Prostate gland (tissue), 2 donors: ENCODE measurements around the gene NLGN4Y. TPM values are rescaled to one million over a fixed set of nuclear protein-coding genes. Genes with fewer than 3 reads are reported as not detected.

Experiments
- DNase-seq: peaks from one replicate; pipeline ENCODE4 v3.0.0-alpha.2; 2019; ENCODE audit warnings: low spot score
- H3K27ac ChIP-seq, 2 donors: fragments of 200-600 bp; sonication (generic); 2 replicates each; pipeline ENCODE4 v1.5.1; 2017 to 2019
- H3K27me3 ChIP-seq: fragments of 200-600 bp; sonication (generic); replicated peaks from 2 replicates; pipeline ENCODE4 v1.5.1; 2019; ENCODE audit not compliant: insufficient read depth
- H3K36me3 ChIP-seq, 2 donors: fragments of 200-600 bp; sonication (generic); 1 replicate in 1 of 2; 2 replicates in 1 of 2; pipeline versions ENCODE4 v1.5.1 to v1.8.1; 2017 to 2019
- H3K4me1 ChIP-seq: fragments of 200-600 bp; sonication (generic); replicated peaks from 2 replicates; pipeline ENCODE4 v1.5.1; 2019
- H3K4me3 ChIP-seq, 2 donors: fragments of 200-600 bp; sonication (generic); 2 replicates each; pipeline ENCODE4 v1.5.1; 2017 to 2019
- H3K9me3 ChIP-seq: fragments of 200-600 bp; sonication (generic); 2 replicates; pipeline ENCODE4 v1.5.1; 2017
- POLR2A ChIP-seq: fragments of 450-650 bp; IDR thresholded peaks from one replicate; pipeline ENCODE4 v1.6.1; 2016; ENCODE audit warnings: antibody characterized with exemption, mild to moderate bottlenecking
- POLR2AphosphoS5 ChIP-seq: sonication (generic); formaldehyde crosslinking; IDR thresholded peaks from one replicate; pipeline ENCODE4 v1.6.1; 2017; ENCODE audit warnings: antibody characterized with exemption
- WGBS: methylation state at CpG from one replicate; pipeline ENCODE4 v1.1.5; 2018; 5-methylcytosine and 5-hydroxymethylcytosine counted together
- intact Hi-C: fragments of 100-400 bp; cut with DNase I; formaldehyde crosslinking; loops from one replicate; pipeline ENCODE4 v1.14.2; 2022
- total RNA-seq, 2 donors: library from RNA; depleted of rRNA; stranded (reverse); fragments of >200 nt; gene quantifications; one replicate each; pipeline ENCODE4 v1.1.0, GENCODE V29; 2016
- TF ChIP-seq, protein P1 (sequence below), 4 experiments: fragments of 200-600 bp in 2 of 4; fragments of 450-650 bp in 2 of 4; sonication (generic) in 2 of 4; IDR thresholded peaks; 1 replicate in 3 of 4; 2 replicates in 1 of 4; pipeline ENCODE4 v1.5.1; 2016 to 2019; ENCODE audit warnings: antibody characterized with exemption in 4 of 4, mild to moderate bottlenecking in 2 of 4, moderate library complexity in 2 of 4

Gene NLGN4Y
- total RNA-seq, 2 donors from 2014 or later = 22.4 to 24.4 TPM

DNA sequence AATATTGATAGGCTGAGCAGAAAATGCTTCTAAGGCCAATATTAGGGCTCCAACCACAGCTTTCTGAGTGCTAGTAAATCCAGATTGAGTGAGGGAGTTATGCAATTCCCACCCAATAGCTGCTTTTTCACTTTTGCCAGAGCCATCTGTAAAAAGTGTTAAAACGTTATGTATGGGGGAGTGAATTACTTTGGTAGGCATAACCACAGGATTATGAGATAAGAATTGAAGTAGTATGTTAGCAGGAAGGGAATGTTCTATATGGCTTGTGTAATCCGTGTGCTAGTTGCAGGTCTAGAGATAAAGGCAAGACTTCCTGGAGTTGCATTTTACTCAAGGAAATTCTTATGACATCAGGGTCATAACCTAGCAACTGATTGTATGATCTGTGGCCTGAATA lies 347.6 kb downstream of the NLGN4Y start:
- intact Hi-C loops = no loop called here
- H3K4me1 ChIP-seq = no peaks in the 10 kb centered on the region
- no peaks in the 10 kb centered on the region for H3K27me3 ChIP-seq
- no peak overlapping the region for H3K4me3 ChIP-seq
- DNase-seq = no peak
- H3K9me3 ChIP-seq = no peaks in the 10 kb centered on the region
- 55% methylated on average over 2 of the region's 2 CpGs for WGBS
- H3K27ac ChIP-seq = no peak overlapping the region
- TF ChIP-seq POLR2A = no peak
- TF ChIP-seq POLR2AphosphoS5 = no peak
- TF ChIP-seq, protein P1, sequence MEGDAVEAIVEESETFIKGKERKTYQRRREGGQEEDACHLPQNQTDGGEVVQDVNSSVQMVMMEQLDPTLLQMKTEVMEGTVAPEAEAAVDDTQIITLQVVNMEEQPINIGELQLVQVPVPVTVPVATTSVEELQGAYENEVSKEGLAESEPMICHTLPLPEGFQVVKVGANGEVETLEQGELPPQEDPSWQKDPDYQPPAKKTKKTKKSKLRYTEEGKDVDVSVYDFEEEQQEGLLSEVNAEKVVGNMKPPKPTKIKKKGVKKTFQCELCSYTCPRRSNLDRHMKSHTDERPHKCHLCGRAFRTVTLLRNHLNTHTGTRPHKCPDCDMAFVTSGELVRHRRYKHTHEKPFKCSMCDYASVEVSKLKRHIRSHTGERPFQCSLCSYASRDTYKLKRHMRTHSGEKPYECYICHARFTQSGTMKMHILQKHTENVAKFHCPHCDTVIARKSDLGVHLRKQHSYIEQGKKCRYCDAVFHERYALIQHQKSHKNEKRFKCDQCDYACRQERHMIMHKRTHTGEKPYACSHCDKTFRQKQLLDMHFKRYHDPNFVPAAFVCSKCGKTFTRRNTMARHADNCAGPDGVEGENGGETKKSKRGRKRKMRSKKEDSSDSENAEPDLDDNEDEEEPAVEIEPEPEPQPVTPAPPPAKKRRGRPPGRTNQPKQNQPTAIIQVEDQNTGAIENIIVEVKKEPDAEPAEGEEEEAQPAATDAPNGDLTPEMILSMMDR (IDR thresholded peaks at IDR 0.05) = no peak
- no peaks in the 10 kb centered on the region for H3K36me3 ChIP-seq
